Measurements from ENCODE around the gene TNNT3. TPM values are rescaled to one million over a fixed set of nuclear protein-coding genes. Genes with fewer than 3 reads are reported as not detected.

TNNT3 gene
- total RNA-seq, 1 donor from 2014 or later: not detected

DNA sequence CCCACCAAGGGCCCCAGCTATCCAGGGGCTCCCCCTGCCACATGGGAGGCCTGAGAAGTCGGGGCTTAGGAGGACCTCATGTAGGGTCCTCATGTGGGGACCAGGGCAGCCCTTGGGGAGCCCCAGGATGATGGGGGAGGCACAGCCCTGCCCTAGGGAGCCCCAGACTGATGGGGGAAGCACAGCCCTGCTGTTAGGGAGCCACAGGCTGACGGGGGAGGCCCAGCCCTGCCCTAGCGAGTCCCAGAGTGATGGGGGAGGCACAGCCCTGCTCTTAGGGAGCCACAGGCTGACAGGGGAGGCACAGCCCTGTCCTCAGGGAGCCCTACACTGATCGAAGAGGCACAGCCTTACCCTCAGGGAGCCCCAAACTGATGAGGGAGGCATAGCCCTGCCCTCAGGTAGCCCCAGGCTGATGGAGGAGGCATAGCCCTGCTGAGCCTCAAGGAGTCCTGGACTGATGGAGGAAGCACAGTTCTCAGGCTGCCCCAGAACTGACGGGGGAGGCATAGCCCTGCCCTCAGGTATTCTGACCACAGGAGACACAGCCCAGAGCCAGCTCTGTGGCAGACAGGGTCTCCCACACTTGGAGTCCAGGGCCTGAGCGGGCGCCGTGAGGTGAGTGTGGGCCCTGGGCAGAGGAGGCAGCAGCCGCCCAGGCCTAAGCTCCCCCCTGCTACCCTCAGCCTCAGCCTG is 38.6 kb upstream of the TNNT3 start:
- no peak for DNase-seq (ENCODE audit: low spot score, unreplicated experiment)
- Mint-ChIP-seq H3K4me1 (ENCODE audit: low read depth) (peaks cover 2% of the 10 kb centered on the region), H3K27ac (no peak overlapping the region), H3K27me3 (no peaks in the 10 kb centered on the region), H3K36me3 (ENCODE audit: insufficient read depth) (no peaks in the 10 kb centered on the region), H3K9me3 (ENCODE audit: low read depth) (no peaks in the 10 kb centered on the region), H3K4me3 (ENCODE audit: low read depth) (no peak overlapping the region)
- TF ChIP-seq CTCF (IDR thresholded peaks at IDR 0.05; ENCODE audit: unreplicated experiment): no peak

- Mint-ChIP-seq H3K4me1 (ENCODE audit: low read depth) (peaks cover 2% of the 10 kb centered on the region), H3K27ac (no peak overlapping the region), H3K4me3 (ENCODE audit: low read depth) (no peak overlapping the region), H3K36me3 (ENCODE audit: insufficient read depth) (no peaks in the 10 kb centered on the region), H3K9me3 (ENCODE audit: low read depth) (no peaks in the 10 kb centered on the region), H3K27me3 (no peaks in the 10 kb centered on the region)
- no peak for DNase-seq (ENCODE audit: low spot score, unreplicated experiment)
- TF ChIP-seq CTCF (IDR thresholded peaks at IDR 0.05; ENCODE audit: unreplicated experiment): no peak
Measured at GRCh38 chr11:1881442-1882264, 37.9 kb upstream of the TNNT3 start.

DNA sequence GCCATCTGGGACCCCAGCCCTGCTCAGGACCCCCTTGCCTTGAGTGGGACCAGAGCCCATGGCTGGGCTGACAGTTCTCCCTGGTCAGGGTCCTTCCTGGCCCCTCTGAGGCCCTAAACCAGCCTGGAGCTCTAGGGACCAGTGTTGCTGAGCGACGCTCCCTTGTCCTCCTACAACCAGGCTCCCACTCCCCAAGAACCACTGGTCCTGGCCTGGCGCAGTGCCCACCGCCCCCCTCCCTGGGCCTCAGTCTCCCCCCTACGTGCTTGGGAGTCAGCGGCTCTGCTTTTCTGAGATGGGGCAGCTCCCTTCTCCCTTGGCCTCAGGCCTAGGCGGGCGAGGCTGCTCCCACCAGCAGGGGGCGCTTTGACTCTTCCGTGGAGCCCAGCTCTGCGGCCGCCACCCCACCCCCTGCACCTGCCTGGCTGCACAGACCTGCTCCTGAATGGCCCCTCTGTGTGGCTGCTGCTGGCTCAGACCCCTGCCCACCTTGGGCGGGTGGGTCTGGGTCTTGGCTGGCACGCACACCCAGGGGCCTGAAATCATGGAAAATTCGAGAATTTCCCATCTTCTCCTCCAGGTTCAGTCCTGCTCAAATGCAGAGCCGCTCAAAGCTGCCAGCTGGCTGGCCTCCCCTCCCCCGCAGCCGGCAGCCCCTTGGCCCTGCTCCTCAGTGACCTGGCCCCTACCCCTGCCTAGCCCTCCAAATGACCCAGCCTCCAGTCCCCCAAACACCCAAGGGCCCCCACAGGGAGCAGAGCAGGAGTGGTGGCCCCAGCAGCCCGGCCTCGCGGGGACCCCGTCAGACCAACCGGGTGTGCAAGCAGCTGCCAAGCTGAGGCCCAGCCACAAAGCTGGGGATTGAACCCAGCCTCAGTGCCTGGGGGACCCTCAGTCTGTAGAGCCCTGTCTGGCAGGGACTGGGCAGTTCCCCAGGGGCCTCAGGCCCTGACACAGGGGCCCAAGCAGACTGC is 37.0 kb upstream of the TNNT3 start:
- Mint-ChIP-seq H3K4me3 (ENCODE audit: low read depth) (no peak overlapping the region), H3K27ac (no peak overlapping the region), H3K36me3 (ENCODE audit: insufficient read depth) (no peaks in the 10 kb centered on the region), H3K27me3 (peaks cover 3% of the 10 kb centered on the region), H3K9me3 (ENCODE audit: low read depth) (no peaks in the 10 kb centered on the region), H3K4me1 (ENCODE audit: low read depth) (peaks cover 2% of the 10 kb centered on the region)
- peak; percentile 96 for TF ChIP-seq CTCF (IDR thresholded peaks at IDR 0.05; ENCODE audit: unreplicated experiment)
- DNase-seq (ENCODE audit: low spot score, unreplicated experiment): peak; percentile 78

DNA sequence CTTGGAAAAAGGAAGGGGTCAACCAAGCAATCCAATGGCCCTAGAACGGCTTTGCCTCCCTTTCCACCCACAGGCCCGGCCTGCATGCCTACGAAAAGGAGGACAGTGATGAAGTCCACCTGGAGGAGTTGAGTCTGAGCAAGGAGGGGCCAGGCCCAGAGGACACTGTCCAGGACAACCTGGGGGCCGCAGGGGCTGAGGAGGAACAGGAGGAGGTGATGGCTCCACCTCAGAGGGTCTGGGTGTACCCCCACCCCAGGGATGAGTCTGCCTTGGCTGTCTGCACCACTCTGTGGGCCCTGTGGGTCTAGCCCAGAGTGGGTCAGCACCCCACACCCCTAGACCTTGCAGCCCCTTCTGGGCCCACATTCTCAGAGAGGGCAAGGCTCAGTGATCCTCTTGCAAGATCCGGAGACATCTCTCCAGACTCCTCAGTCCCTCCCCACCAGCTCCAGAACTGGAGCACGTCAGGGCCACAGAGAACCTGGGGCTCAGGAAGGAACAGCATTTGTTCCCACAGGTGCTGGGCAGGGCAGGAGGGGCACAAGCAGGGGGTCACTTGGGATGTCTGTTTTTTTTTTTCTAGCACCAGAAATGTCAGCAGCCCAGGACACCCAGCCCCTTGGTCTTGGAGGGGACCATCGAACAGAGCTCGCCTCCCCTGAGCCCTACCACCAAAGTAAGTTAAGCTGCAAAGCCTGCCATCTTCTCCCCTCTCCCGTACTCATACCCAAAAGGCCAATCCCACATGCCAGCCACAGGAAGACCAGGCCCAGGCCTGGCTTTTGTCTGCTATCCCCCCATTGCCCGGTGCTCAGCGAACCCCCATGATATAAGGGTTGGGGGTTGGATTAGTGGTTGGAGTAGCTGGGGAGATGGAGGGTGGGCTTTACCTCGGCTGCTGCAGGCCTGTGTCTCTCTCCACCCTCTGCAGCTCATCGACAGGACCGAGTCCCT is 35.9 kb upstream of the TNNT3 start:
- H3K27me3 Mint-ChIP-seq: peaks cover 9% of the 10 kb centered on the region
- H3K36me3 Mint-ChIP-seq (ENCODE audit: insufficient read depth): no peaks in the 10 kb centered on the region
- DNase-seq (ENCODE audit: low spot score, unreplicated experiment): no peak
- H3K9me3 Mint-ChIP-seq (ENCODE audit: low read depth): no peaks in the 10 kb centered on the region
- no peak for TF ChIP-seq CTCF (IDR thresholded peaks at IDR 0.05; ENCODE audit: unreplicated experiment)
- no peak overlapping the region for H3K4me3 Mint-ChIP-seq (ENCODE audit: low read depth)
- no peak overlapping the region for H3K27ac Mint-ChIP-seq
- H3K4me1 Mint-ChIP-seq (ENCODE audit: low read depth): peaks cover 2% of the 10 kb centered on the region

All from progenitor cell of endocrine pancreas (in vitro differentiated cells).